ENCODE results near the gene USP3.

The USP3 gene

GRCh38 chr15:63504247-63504978, at the start of gene USP3:
Gene USP3, plus strand, starts transcription at chr15:63504593. Its CDS starts 147 bp downstream, at chr15:63504740.
- peak within 1 kb of the TSS; percentile 75 for H3K27ac ChIP-seq (ENCODE audit: low read depth, low read length)
- H3K27me3 ChIP-seq (ENCODE audit: control insufficient read depth, insufficient read depth, low read length), result peaks cover 97% of the 10 kb centered on the region
- H3K9me3 ChIP-seq (ENCODE audit: control insufficient read depth, insufficient read depth, low read length), result no peaks in the 10 kb centered on the region
- peaks cover 20% of the 10 kb centered on the region for H3K4me1 ChIP-seq (ENCODE audit: control insufficient read depth, insufficient read depth, low read length)
- H3K4me3 ChIP-seq (ENCODE audit: low read depth, low read length), result peak within 1 kb of the TSS; percentile 66
- peak within 1 kb of the TSS; percentile 65 for H3K9ac ChIP-seq (ENCODE audit: low read depth, low read length)
- H3K36me3 ChIP-seq (ENCODE audit: control insufficient read depth, insufficient read depth, low read length), result no peaks in the 10 kb centered on the region

- Histone ChIP-seq H3K4me1 (ENCODE audit: control insufficient read depth, insufficient read depth, low read length) (peaks cover 7% of the 10 kb centered on the region), H3K4me3 (ENCODE audit: low read depth, low read length) (no peak overlapping the region), H3K27ac (ENCODE audit: low read depth, low read length) (no peak overlapping the region), H3K9me3 (ENCODE audit: control insufficient read depth, insufficient read depth, low read length) (no peaks in the 10 kb centered on the region; the same call in 1 of the 2 replicates), H3K27me3 (ENCODE audit: control insufficient read depth, insufficient read depth, low read length) (peaks cover 8% of the 10 kb centered on the region; the same call in 1 of the 2 replicates), H3K9ac (ENCODE audit: low read depth, low read length) (no peak overlapping the region), H3K36me3 (ENCODE audit: control insufficient read depth, insufficient read depth, low read length) (no peaks in the 10 kb centered on the region)
Measured at GRCh38 chr15:63456258-63456657, 48.1 kb upstream of the USP3 start.

GRCh38 chr15:63457379-63457778, 47.0 kb upstream of the USP3 start:
- H3K36me3 ChIP-seq (ENCODE audit: control insufficient read depth, insufficient read depth, low read length), result no peaks in the 10 kb centered on the region
- H3K9ac ChIP-seq (ENCODE audit: low read depth, low read length), result no peak overlapping the region
- no peak overlapping the region for H3K4me3 ChIP-seq (ENCODE audit: low read depth, low read length)
- H3K4me1 ChIP-seq (ENCODE audit: control insufficient read depth, insufficient read depth, low read length), result peaks cover 7% of the 10 kb centered on the region
- H3K27me3 ChIP-seq (ENCODE audit: control insufficient read depth, insufficient read depth, low read length), result peaks cover 8% of the 10 kb centered on the region; the same call in 1 of the 2 replicates
- H3K9me3 ChIP-seq (ENCODE audit: control insufficient read depth, insufficient read depth, low read length), result no peaks in the 10 kb centered on the region; the same call in 1 of the 2 replicates
- H3K27ac ChIP-seq (ENCODE audit: low read depth, low read length), result no peak overlapping the region

GRCh38 chr15:63458026-63458425, 46.4 kb upstream of the USP3 start:
- Histone ChIP-seq H3K4me3 (ENCODE audit: low read depth, low read length) (no peak overlapping the region), H3K27ac (ENCODE audit: low read depth, low read length) (no peak overlapping the region), H3K9ac (ENCODE audit: low read depth, low read length) (no peak overlapping the region), H3K4me1 (ENCODE audit: control insufficient read depth, insufficient read depth, low read length) (peaks cover 7% of the 10 kb centered on the region), H3K9me3 (ENCODE audit: control insufficient read depth, insufficient read depth, low read length) (no peaks in the 10 kb centered on the region; the same call in 1 of the 2 replicates), H3K36me3 (ENCODE audit: control insufficient read depth, insufficient read depth, low read length) (no peaks in the 10 kb centered on the region), H3K27me3 (ENCODE audit: control insufficient read depth, insufficient read depth, low read length) (peaks cover 8% of the 10 kb centered on the region; the same call in 1 of the 2 replicates)

GRCh38 chr15:63458794-63459395, 45.5 kb upstream of the USP3 start:
- no peaks in the 10 kb centered on the region for H3K36me3 ChIP-seq (ENCODE audit: control insufficient read depth, insufficient read depth, low read length)
- no peak overlapping the region for H3K9ac ChIP-seq (ENCODE audit: low read depth, low read length)
- H3K9me3 ChIP-seq (ENCODE audit: control insufficient read depth, insufficient read depth, low read length), result no peaks in the 10 kb centered on the region; the same call in 1 of the 2 replicates
- peaks cover 7% of the 10 kb centered on the region for H3K4me1 ChIP-seq (ENCODE audit: control insufficient read depth, insufficient read depth, low read length)
- no peak overlapping the region for H3K4me3 ChIP-seq (ENCODE audit: low read depth, low read length)
- peaks cover 8% of the 10 kb centered on the region; the same call in 1 of the 2 replicates for H3K27me3 ChIP-seq (ENCODE audit: control insufficient read depth, insufficient read depth, low read length)
- no peak overlapping the region for H3K27ac ChIP-seq (ENCODE audit: low read depth, low read length)

GRCh38 chr15:63460210-63461155, 43.9 kb upstream of the USP3 start:
- peaks cover 7% of the 10 kb centered on the region for H3K4me1 ChIP-seq (ENCODE audit: control insufficient read depth, insufficient read depth, low read length)
- H3K9ac ChIP-seq (ENCODE audit: low read depth, low read length), result no peak overlapping the region
- H3K27ac ChIP-seq (ENCODE audit: low read depth, low read length), result no peak overlapping the region
- H3K9me3 ChIP-seq (ENCODE audit: control insufficient read depth, insufficient read depth, low read length), result no peaks in the 10 kb centered on the region; the same call in 1 of the 2 replicates
- no peaks in the 10 kb centered on the region for H3K36me3 ChIP-seq (ENCODE audit: control insufficient read depth, insufficient read depth, low read length)
- H3K4me3 ChIP-seq (ENCODE audit: low read depth, low read length), result no peak overlapping the region
- peaks cover 8% of the 10 kb centered on the region; the same call in 1 of the 2 replicates for H3K27me3 ChIP-seq (ENCODE audit: control insufficient read depth, insufficient read depth, low read length)

GRCh38 chr15:63461230-63461985, 43.0 kb upstream of the USP3 start:
- Histone ChIP-seq H3K4me1 (ENCODE audit: control insufficient read depth, insufficient read depth, low read length) (peaks cover 7% of the 10 kb centered on the region), H3K27ac (ENCODE audit: low read depth, low read length) (no peak overlapping the region), H3K36me3 (ENCODE audit: control insufficient read depth, insufficient read depth, low read length) (no peaks in the 10 kb centered on the region), H3K9me3 (ENCODE audit: control insufficient read depth, insufficient read depth, low read length) (no peaks in the 10 kb centered on the region; the same call in 1 of the 2 replicates), H3K9ac (ENCODE audit: low read depth, low read length) (no peak overlapping the region), H3K27me3 (ENCODE audit: control insufficient read depth, insufficient read depth, low read length) (peaks cover 8% of the 10 kb centered on the region; the same call in 1 of the 2 replicates), H3K4me3 (ENCODE audit: low read depth, low read length) (no peak overlapping the region)

GRCh38 chr15:63462088-63462487, 42.3 kb upstream of the USP3 start:
- Histone ChIP-seq H3K36me3 (ENCODE audit: control insufficient read depth, insufficient read depth, low read length) (no peaks in the 10 kb centered on the region), H3K4me3 (ENCODE audit: low read depth, low read length) (no peak overlapping the region), H3K4me1 (ENCODE audit: control insufficient read depth, insufficient read depth, low read length) (peaks cover 7% of the 10 kb centered on the region), H3K27me3 (ENCODE audit: control insufficient read depth, insufficient read depth, low read length) (peaks cover 8% of the 10 kb centered on the region; the same call in 1 of the 2 replicates), H3K9me3 (ENCODE audit: control insufficient read depth, insufficient read depth, low read length) (no peaks in the 10 kb centered on the region; the same call in 1 of the 2 replicates), H3K9ac (ENCODE audit: low read depth, low read length) (no peak overlapping the region), H3K27ac (ENCODE audit: low read depth, low read length) (no peak overlapping the region)

- Histone ChIP-seq H3K27ac (ENCODE audit: low read depth, low read length) (no peak overlapping the region), H3K4me1 (ENCODE audit: control insufficient read depth, insufficient read depth, low read length) (peaks cover 7% of the 10 kb centered on the region), H3K9ac (ENCODE audit: low read depth, low read length) (no peak overlapping the region), H3K4me3 (ENCODE audit: low read depth, low read length) (no peak overlapping the region), H3K27me3 (ENCODE audit: control insufficient read depth, insufficient read depth, low read length) (peaks cover 8% of the 10 kb centered on the region; the same call in 1 of the 2 replicates), H3K9me3 (ENCODE audit: control insufficient read depth, insufficient read depth, low read length) (no peaks in the 10 kb centered on the region; the same call in 1 of the 2 replicates), H3K36me3 (ENCODE audit: control insufficient read depth, insufficient read depth, low read length) (no peaks in the 10 kb centered on the region)
Measured at GRCh38 chr15:63463036-63463435, 41.4 kb upstream of the USP3 start.

- Histone ChIP-seq H3K9ac (ENCODE audit: low read depth, low read length) (no peak overlapping the region), H3K9me3 (ENCODE audit: control insufficient read depth, insufficient read depth, low read length) (no peaks in the 10 kb centered on the region), H3K27ac (ENCODE audit: low read depth, low read length) (no peak overlapping the region), H3K4me3 (ENCODE audit: low read depth, low read length) (no peak overlapping the region), H3K4me1 (ENCODE audit: control insufficient read depth, insufficient read depth, low read length) (peaks cover 7% of the 10 kb centered on the region), H3K36me3 (ENCODE audit: control insufficient read depth, insufficient read depth, low read length) (no peaks in the 10 kb centered on the region), H3K27me3 (ENCODE audit: control insufficient read depth, insufficient read depth, low read length) (peaks cover 8% of the 10 kb centered on the region; the same call in 1 of the 2 replicates)
Measured at GRCh38 chr15:63463793-63464192, 40.6 kb upstream of the USP3 start.

All from HUES48 (cell line).